Liver (tissue), 9 donors: ENCODE data around the gene COL27A1. TPM values are rescaled to one million over a fixed set of nuclear protein-coding genes. Genes with fewer than 3 reads are reported as not detected.

Source experiments
- DNase-seq: peaks from one replicate; pipeline ENCODE4 v3.0.0-alpha.2; 2017; ENCODE audit warnings: low spot score
- H3K27ac ChIP-seq, 2 donors: one replicate each; pipeline ENCODE4 v1.7.0; 2013; ENCODE audit warnings: inconsistent platforms in 2 of 2, low read length in 2 of 2, control low read depth in 1 of 2, low read depth in 1 of 2, mild to moderate bottlenecking in 1 of 2
- H3K27me3 ChIP-seq, 4 donors: one replicate each; pipeline versions ENCODE4 v1.6.1 to v1.7.0; 2013; ENCODE audit warnings: low read length in 3 of 4, inconsistent platforms in 1 of 4, mild to moderate bottlenecking in 1 of 4, moderate library complexity in 1 of 4; ENCODE audit not compliant: control insufficient read depth in 4 of 4, insufficient read depth in 4 of 4
- H3K36me3 ChIP-seq, 4 donors: one replicate each; pipeline versions ENCODE4 v1.6.1 to v1.7.0; 2013; ENCODE audit warnings: low read length in 3 of 4, mild to moderate bottlenecking in 3 of 4, low read depth in 1 of 4, moderate library complexity in 1 of 4; ENCODE audit not compliant: control insufficient read depth in 4 of 4, insufficient read depth in 3 of 4
- H3K4me1 ChIP-seq, 4 donors: one replicate each; pipeline versions ENCODE4 v1.6.1 to v1.7.0; 2013; ENCODE audit warnings: low read length in 3 of 4, mild to moderate bottlenecking in 3 of 4, moderate library complexity in 1 of 4; ENCODE audit not compliant: control insufficient read depth in 4 of 4, insufficient read depth in 4 of 4
- H3K4me3 ChIP-seq, 3 donors: one replicate each; pipeline versions ENCODE4 v1.6.1 to v1.7.0; 2013; ENCODE audit warnings: low read length in 3 of 3, control low read depth in 1 of 3, low read depth in 1 of 3, mild to moderate bottlenecking in 1 of 3
- H3K9ac ChIP-seq, 2 donors: one replicate each; pipeline ENCODE4 v1.7.0; 2013; ENCODE audit warnings: low read length in 2 of 2, mild to moderate bottlenecking in 2 of 2, moderate library complexity in 2 of 2, control low read depth in 1 of 2, low read depth in 1 of 2
- H3K9me3 ChIP-seq, 4 donors: one replicate each; pipeline versions ENCODE4 v1.6.1 to v1.7.0; 2013; ENCODE audit warnings: low read length in 3 of 4; ENCODE audit not compliant: control insufficient read depth in 4 of 4
- ATF3 ChIP-seq: IDR thresholded peaks from 2 replicates; pipeline ENCODE4 v1.6.1; 2016; ENCODE audit warnings: antibody characterized with exemption
- CTCF ChIP-seq: fragments of 150-350 bp; IDR thresholded peaks from 2 replicates; pipeline ENCODE4 v1.5.1; 2017; ENCODE audit warnings: improper control_type of control experiment, low read depth, low read length; ENCODE audit not compliant: missing input control
- EGR1 ChIP-seq, 2 donors: IDR thresholded peaks; 2 replicates each; pipeline ENCODE4 v1.6.1; 2016 to 2018; ENCODE audit warnings: antibody characterized with exemption in 2 of 2, low read depth in 2 of 2
- FOXA1 ChIP-seq: IDR thresholded peaks from 2 replicates; pipeline ENCODE4 v1.6.1; 2016; ENCODE audit warnings: antibody characterized with exemption
- FOXA2 ChIP-seq: IDR thresholded peaks from 2 replicates; pipeline ENCODE4 v1.6.1; 2016; ENCODE audit warnings: antibody characterized with exemption
- GABPA ChIP-seq, 2 donors: IDR thresholded peaks in 1 of 2; conservative IDR thresholded peaks in 1 of 2; 2 replicates each; pipeline ENCODE4 v1.6.1; 2016; ENCODE audit warnings: antibody characterized with exemption in 2 of 2, mild to moderate bottlenecking in 1 of 2, moderate library complexity in 1 of 2
- HNF4A ChIP-seq, 2 donors: conservative IDR thresholded peaks; 2 replicates each; pipeline ENCODE4 v1.6.1; 2016; ENCODE audit warnings: antibody characterized with exemption in 2 of 2, mild to moderate bottlenecking in 2 of 2
- HNF4G ChIP-seq: IDR thresholded peaks from 2 replicates; pipeline ENCODE4 v1.6.1; 2016; ENCODE audit warnings: antibody characterized with exemption
- JUND ChIP-seq, 2 donors: IDR thresholded peaks; 2 replicates each; pipeline ENCODE4 v1.6.1; 2016; ENCODE audit warnings: antibody characterized with exemption in 2 of 2
- MAX ChIP-seq: IDR thresholded peaks from 2 replicates; pipeline ENCODE4 v1.6.1; 2016; ENCODE audit warnings: antibody characterized with exemption
- NR2F2 ChIP-seq: IDR thresholded peaks from 2 replicates; pipeline ENCODE4 v1.6.1; 2016; ENCODE audit warnings: antibody characterized with exemption
- RAD21 ChIP-seq, 2 donors: IDR thresholded peaks; 2 replicates each; pipeline ENCODE4 v1.6.1; 2016; ENCODE audit warnings: antibody characterized with exemption in 2 of 2, mild to moderate bottlenecking in 2 of 2
- REST ChIP-seq: IDR thresholded peaks from 2 replicates; pipeline ENCODE4 v1.6.1; 2016; ENCODE audit warnings: antibody characterized with exemption, mild to moderate bottlenecking
- RXRA ChIP-seq, 2 donors: IDR thresholded peaks; 2 replicates each; pipeline ENCODE4 v1.6.1; 2017 to 2018; ENCODE audit warnings: antibody characterized with exemption in 2 of 2, mild to moderate bottlenecking in 1 of 2
- SP1 ChIP-seq: IDR thresholded peaks from 2 replicates; pipeline ENCODE4 v1.6.1; 2018; ENCODE audit warnings: antibody characterized with exemption, mild to moderate bottlenecking
- TAF1 ChIP-seq: conservative IDR thresholded peaks from 2 replicates; pipeline ENCODE4 v1.6.1; 2016; ENCODE audit warnings: antibody characterized with exemption, mild to moderate bottlenecking
- YY1 ChIP-seq: IDR thresholded peaks from 2 replicates; pipeline ENCODE4 v1.6.1; 2016; ENCODE audit warnings: antibody characterized with exemption, mild to moderate bottlenecking
- ZBTB33 ChIP-seq: IDR thresholded peaks from 2 replicates; pipeline ENCODE4 v1.6.1; 2016; ENCODE audit warnings: antibody characterized with exemption
- WGBS: extraction: QIAGEN DNeasy Blood & Tissue Kit; methylation state at CpG from one replicate; pipeline ENCODE4 v1.1.7; 2013; 5-methylcytosine and 5-hydroxymethylcytosine counted together
- polyA plus RNA-seq, 2 donors: library from polyadenylated mRNA; stranded (reverse) in 1 of 2; unstranded in 1 of 2; fragments of 200-250 nt in 1 of 2; fragments of >200 nt in 1 of 2; fragmentation: Nextera tagmentation in 1 of 2; extraction: Ambion mirVana in 1 of 2; gene quantifications; one replicate each; pipeline versions ENCODE4 v1.2.1 to v1.2.3, GENCODE V29; 2013 to 2015
- total RNA-seq, 2 donors: library from RNA; depleted of rRNA; stranded (reverse); fragments of >200 nt; gene quantifications; one replicate each; pipeline ENCODE4 v1.2.3, GENCODE V29; 2014
- donor health status: healthy.
- donor health status: healthy.
- donor health status: healthy.
- donor health status: healthy.
- donor health status: healthy.

The COL27A1 gene
- total and polyA plus RNA-seq, 4 donors = 7.0 to 20.4 (median 12.0) TPM

- WGBS = 91% methylated on average over 10 of the region's 10 CpGs
- Histone ChIP-seq H3K9ac (no peak overlapping the region), H3K36me3 (peaks cover 5 to 43% (median 19%) of the 10 kb centered on the region in 4 donors), H3K27ac (no peak overlapping the region), H3K9me3 (no peaks in the 10 kb centered on the region), H3K27me3 (no peaks in the 10 kb centered on the region), H3K4me1 (peaks cover 0 to under 1% (median 0%) of the 10 kb centered on the region in 4 donors), H3K4me3 (no peak overlapping the region)
- DNase-seq = no peak
- TF ChIP-seq FOXA2 (no peak), EGR1 (IDR thresholded peaks at IDR 0.05; ENCODE audit: low read depth in 2 of 2) (no peak), HNF4A (conservative IDR thresholded peaks at IDR 0.05) (no peak), NR2F2 (no peak), CTCF (no peak), TAF1 (no peak), FOXA1 (no peak), RXRA (IDR thresholded peaks at IDR 0.05) (no peak), SP1 (no peak), MAX (no peak), GABPA (IDR thresholded peaks at IDR 0.05 in 1 of 2, conservative IDR thresholded peaks at IDR 0.05 in 1 of 2) (no peak), YY1 (no peak), JUND (IDR thresholded peaks at IDR 0.05) (no peak), RAD21 (IDR thresholded peaks at IDR 0.05) (no peak), REST (no peak), ATF3 (no peak), HNF4G (no peak), ZBTB33 (no peak)
These were observed 130.9 kb downstream of the COL27A1 start for GRCh38 chr9:114286146-114286679.
